HG02938 (cell line): ENCODE results near the gene ANKRD34B.
"Not testable (repeated sequence)": the region's sequence is repeated elsewhere in the genome, so short reads cannot be mapped to it uniquely, and the experiment has no call there.

Source experiments
- ATAC-seq: cut with Tn5 transposase; IDR thresholded peaks from one replicate; pipeline ENCODE4 v1.9.1; 2021; ENCODE audit warnings: mild to moderate bottlenecking, moderate library complexity; ENCODE audit not compliant: unreplicated experiment

The ANKRD34B gene

DNA sequence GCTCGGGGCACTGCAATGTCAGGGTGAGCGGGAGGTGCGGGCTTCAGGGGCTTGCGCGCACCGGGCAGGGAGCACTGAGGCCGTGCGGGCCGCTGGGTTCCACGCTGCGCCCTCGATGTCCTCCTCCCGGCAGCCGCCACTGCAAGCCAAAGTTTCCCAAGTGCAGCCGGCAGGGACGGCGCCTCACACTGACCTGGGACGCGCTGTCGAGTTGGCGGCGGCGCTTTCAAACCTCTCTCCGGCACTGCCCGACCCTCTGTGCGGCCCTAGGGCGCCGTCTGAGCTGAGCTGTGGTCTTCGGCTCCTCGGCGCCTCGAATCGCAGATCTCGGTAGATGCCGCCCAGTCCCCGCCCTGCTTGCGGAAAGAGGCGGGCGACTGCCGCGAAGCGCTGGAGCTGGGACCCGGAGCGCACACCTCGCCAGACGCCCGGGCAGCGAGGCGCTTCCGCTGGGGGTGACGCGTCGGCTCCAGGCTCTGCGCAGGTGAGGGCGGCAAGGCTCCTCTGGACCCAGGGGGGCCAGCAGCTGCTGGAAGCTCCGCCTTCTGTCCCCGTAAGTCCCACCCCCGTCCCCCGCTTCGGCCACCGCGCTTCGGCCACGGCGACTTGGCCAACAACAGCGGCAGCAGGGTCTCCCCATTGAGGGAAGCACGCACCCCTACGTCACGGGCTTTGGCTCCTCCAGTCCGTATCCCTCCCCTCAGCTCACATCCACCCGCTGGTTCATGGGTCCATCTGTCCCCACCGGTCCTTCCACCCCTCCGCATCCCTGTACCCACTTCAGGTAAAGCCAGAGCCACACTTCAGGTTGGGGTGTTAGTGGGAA, at the start of gene ANKRD34B:
TSS of gene ANKRD34B (minus strand) at position 320 of the 826 bp plus-strand sequence. CDS start 10,261 bp downstream, outside the sequence.
- ATAC-seq, result no peak

GRCh38 chr5:80619086-80619485, 49.0 kb upstream of the ANKRD34B start:
- ATAC-seq, result no peak

GRCh38 chr5:80618438-80618837, 48.4 kb upstream of the ANKRD34B start:
- no peak for ATAC-seq

GRCh38 chr5:80615266-80615914, 45.3 kb upstream of the ANKRD34B start:
- no peak for ATAC-seq

GRCh38 chr5:80609692-80610091, 39.6 kb upstream of the ANKRD34B start:
- ATAC-seq, result no peak

DNA sequence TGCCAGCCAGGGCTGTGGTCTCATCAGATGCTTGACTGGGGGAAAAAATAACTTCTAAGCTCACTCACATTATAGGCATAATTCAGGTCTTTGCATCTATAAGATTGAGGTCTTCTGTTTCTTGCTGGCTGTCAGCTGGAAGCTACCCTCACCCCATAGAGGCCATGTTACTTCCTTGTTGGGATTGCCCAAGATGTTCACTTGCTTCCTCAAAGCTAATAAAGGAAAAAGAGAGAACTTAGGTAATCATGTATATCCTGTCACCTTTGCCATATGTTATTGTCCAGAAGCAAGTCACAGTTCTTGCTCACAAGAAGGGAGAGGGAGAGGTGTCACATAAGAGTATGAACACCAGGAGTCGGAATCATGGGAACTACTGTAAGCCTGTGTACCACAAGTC, 38.7 kb upstream of the ANKRD34B start:
- ATAC-seq, result no peak

DNA sequence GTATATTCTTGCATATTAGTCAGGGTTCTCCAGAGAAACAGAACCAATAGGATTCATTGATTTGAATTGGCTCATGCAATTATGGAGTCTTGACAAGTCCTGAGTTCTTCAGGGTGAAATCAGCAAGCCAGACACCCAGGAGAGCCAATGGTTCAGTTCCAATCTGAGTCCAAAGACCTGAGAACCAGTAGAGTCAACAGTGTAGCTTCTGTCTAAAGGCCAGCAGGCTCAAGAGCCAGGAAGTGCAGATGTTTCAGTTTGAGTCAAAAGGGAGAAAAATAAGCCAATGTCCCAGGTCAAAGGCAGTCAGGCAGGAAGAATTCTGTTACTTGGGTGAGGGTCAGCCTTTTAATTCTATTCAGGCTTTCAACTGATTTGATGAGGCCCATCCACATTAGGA, 37.8 kb upstream of the ANKRD34B start:
- ATAC-seq, result no peak

DNA sequence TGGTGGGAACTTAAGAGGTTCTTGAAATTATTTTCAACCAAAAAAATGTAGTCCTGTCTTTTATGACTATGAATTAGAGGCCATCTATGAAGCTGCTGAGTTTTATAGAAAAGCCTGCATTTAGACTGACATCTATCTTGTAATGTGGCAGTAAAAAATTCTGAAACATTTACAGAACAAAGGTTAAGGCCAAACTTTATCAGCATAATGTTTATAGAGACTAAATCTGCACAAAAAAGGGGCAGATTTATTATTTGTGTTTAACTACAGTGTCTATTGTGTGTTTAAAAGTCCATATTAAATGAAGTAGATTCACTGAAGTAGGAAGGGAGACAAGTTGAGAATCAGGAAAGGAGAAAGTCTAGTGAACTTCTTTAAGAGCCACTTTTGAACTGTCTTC, 37.3 kb upstream of the ANKRD34B start:
- ATAC-seq, result no peak

- ATAC-seq, result no peak
These were observed 31.0 kb upstream of the ANKRD34B start for GRCh38 chr5:80600943-80601693.

DNA sequence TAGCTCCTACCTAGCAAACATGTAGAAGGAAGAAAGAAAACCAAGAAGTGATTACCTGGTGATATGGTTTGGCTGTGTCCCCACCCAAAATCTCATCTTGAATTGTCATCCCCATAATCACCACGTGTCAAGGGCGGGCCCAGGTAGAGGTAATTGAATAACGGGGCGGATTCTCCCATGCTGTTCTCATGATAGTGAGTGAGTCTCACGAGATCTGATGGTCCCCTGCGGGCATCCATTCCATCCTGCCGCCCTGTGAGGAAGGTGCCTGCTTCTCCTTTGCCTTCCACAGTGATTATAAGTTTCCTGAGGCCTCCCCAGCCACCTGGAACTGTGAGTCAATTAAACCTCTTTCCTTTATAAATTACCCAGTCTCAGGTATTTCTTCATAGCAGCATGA, 27.4 kb upstream of the ANKRD34B start:
- no peak for ATAC-seq

GRCh38 chr5:80594810-80595209, 24.7 kb upstream of the ANKRD34B start:
- ATAC-seq, result no peak

DNA sequence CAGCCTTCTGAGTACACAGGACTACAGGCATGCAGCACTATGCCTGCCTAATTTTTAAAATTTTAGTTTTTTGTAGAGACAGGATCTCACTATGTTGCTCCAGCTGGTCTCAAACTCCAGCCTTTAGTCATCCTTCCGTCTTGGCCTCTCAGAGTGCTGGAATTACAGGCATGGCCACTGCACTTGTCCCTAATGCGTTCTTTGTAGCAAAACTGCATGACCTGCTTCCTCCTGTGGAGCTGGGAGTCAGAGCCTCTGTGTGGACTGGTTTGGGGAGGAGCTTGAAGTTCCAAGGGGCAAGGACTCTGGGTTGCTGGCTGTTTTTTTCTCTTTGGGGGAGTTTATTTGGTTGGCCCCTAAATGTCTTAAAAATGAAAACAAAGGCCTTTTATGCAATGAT, 22.7 kb upstream of the ANKRD34B start:
- no peak for ATAC-seq

GRCh38 chr5:80592105-80592504, 22.0 kb upstream of the ANKRD34B start:
- ATAC-seq, result no peak

- no peak for ATAC-seq
These were observed 21.3 kb upstream of the ANKRD34B start for GRCh38 chr5:80591352-80591751.

DNA sequence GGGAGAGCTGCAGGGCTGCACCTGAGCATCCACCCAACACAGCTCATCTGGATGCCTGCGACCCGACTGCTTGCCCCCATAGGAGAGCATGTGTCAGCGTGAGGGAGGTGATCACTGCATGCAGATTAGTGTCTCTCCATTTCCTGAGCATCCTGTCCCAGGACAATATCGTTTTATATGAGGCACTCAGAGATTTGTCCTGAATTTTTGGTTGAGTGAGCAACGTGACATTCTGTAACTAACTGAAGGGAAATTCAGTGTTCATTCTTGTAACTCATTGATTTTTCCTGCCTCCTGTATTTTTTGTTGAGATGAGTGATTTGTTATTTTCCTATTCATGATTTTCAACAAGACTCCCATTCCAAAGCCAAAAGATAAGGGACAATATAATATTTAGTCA, 20.7 kb upstream of the ANKRD34B start:
- no peak for ATAC-seq

GRCh38 chr5:80588858-80589540, 18.9 kb upstream of the ANKRD34B start:
- ATAC-seq, result no peak

GRCh38 chr5:80584770-80585169, 14.7 kb upstream of the ANKRD34B start:
- ATAC-seq, result no peak

DNA sequence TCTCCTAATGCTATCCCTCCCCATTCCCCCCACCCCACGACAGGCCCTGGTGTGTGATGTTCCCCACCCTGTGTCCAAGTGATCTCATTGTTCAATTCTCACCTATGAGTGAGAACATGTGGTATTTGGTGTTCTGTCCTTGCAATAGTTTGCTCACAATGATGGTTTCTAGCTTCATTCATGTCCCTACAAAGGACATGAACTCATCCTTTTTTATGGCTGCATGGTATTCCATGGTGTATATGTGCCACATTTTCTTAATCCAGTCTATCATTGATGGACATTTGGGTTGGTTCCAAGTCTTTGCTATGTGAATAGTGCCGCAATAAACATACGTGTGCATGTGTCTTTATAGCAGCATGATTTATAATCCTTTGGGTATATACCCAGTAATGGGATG, 10.2 kb upstream of the ANKRD34B start:
- ATAC-seq, result not testable (repeated sequence)

- ATAC-seq, result no peak
These were observed 9.0 kb upstream of the ANKRD34B start for GRCh38 chr5:80579050-80579449.

- ATAC-seq, result no peak
These were observed 7.6 kb upstream of the ANKRD34B start for GRCh38 chr5:80577707-80578106.

GRCh38 chr5:80576383-80576782, 6.3 kb upstream of the ANKRD34B start:
- no peak for ATAC-seq
